PC-9 (cell line): ENCODE results near the gene LRFN5. TPM values are rescaled to one million over a fixed set of nuclear protein-coding genes. Genes with fewer than 3 reads are reported as not detected.
"Not testable (repeated sequence)": the region's sequence is repeated elsewhere in the genome, so short reads cannot be mapped to it uniquely, and the experiment has no call there.

Source experiments
- Bru-seq: library from RNA; stranded (reverse); fragments of 400-500 nt; gene quantifications from one replicate; lab custom pipeline; 2021; lab: Mats Ljungman, UMichigan
- BruChase-seq, 2 experiments: library from RNA; stranded (reverse); fragments of 400-500 nt; gene quantifications; one replicate each; lab custom pipeline; 2021; lab: Mats Ljungman, UMichigan
- BruUV-seq: library from RNA; stranded (reverse); fragments of 400-500 nt; replicated peaks from 2 replicates; lab custom pipeline; 2021; lab: Mats Ljungman, UMichigan
- CTCF ChIA-PET: fragments of 300-600 bp; sonication (Branson Sonifier 250); formaldehyde crosslinking; loops from one replicate; lab custom pipeline; 2022; ENCODE audit warnings: antibody characterized with exemption; lab: Charles Lee
- POLR2A ChIA-PET: fragments of 300-600 bp; sonication (Branson Sonifier 250); formaldehyde crosslinking; loops from one replicate; lab custom pipeline; 2022; ENCODE audit warnings: antibody characterized with exemption; ENCODE audit not compliant: unreplicated experiment; lab: Charles Lee
- DNase-seq, 2 experiments: peaks; one replicate each; pipeline versions ENCODE4 v3.0.0 to v3.0.0-alpha.2; 2015 to 2022; ENCODE audit warnings: mixed read lengths in 1 of 2
- H2AFZ ChIP-seq: fragments of 200-600 bp; sonication (generic); 2 replicates; pipeline ENCODE4 v1.8.1; 2017; ENCODE audit warnings: antibody characterized with exemption
- H3F3A ChIP-seq: fragments of 200-600 bp; sonication (generic); 2 replicates; pipeline ENCODE4 v1.8.1; 2017; ENCODE audit warnings: antibody characterized with exemption, mild to moderate bottlenecking, low read depth; ENCODE audit not compliant: insufficient read depth
- H3K27ac ChIP-seq: fragments of 200-600 bp; sonication (generic); 2 replicates; pipeline ENCODE4 v1.6.1; 2016; ENCODE audit warnings: mixed run types
- H3K27me3 ChIP-seq: fragments of 200-600 bp; sonication (generic); 2 replicates; pipeline ENCODE4 v1.6.1; 2016; ENCODE audit warnings: low read depth, mixed run types; ENCODE audit not compliant: insufficient read depth
- H3K36me3 ChIP-seq: fragments of 200-600 bp; sonication (generic); 2 replicates; pipeline ENCODE4 v1.6.1; 2016; ENCODE audit warnings: low read depth, mixed run types
- H3K4me1 ChIP-seq: fragments of 200-600 bp; sonication (generic); replicated peaks from 2 replicates; pipeline ENCODE4 v1.6.1; 2016; ENCODE audit warnings: mixed run types; ENCODE audit not compliant: insufficient read depth
- H3K4me2 ChIP-seq: fragments of 200-600 bp; sonication (generic); 2 replicates; pipeline ENCODE4 v1.6.1; 2017; ENCODE audit warnings: mixed run types
- H3K4me3 ChIP-seq: fragments of 200-600 bp; sonication (generic); 2 replicates; pipeline ENCODE4 v1.6.1; 2016; ENCODE audit warnings: mixed run types
- H3K79me2 ChIP-seq: fragments of 200-600 bp; sonication (generic); 2 replicates; pipeline ENCODE4 v1.6.1; 2017; ENCODE audit warnings: low read depth, mixed run types
- H3K9me2 ChIP-seq: fragments of 200-600 bp; sonication (generic); 2 replicates; pipeline ENCODE4 v1.8.1; 2017; ENCODE audit warnings: mild to moderate bottlenecking; ENCODE audit not compliant: insufficient read depth
- H3K9me3 ChIP-seq: fragments of 200-600 bp; sonication (generic); 2 replicates; pipeline ENCODE4 v1.8.1; 2016; ENCODE audit warnings: low read depth; ENCODE audit not compliant: insufficient read depth
- H4K20me1 ChIP-seq: fragments of 200-600 bp; sonication (generic); 2 replicates; pipeline ENCODE4 v1.8.1; 2017; ENCODE audit not compliant: insufficient read depth
- CTCF ChIP-seq: fragments of 200-600 bp; sonication (generic); conservative IDR thresholded peaks from 2 replicates; pipeline ENCODE4 v1.6.1; 2017; ENCODE audit warnings: mixed run types, antibody characterized with exemption, mild to moderate bottlenecking, moderate library complexity
- EZH2 ChIP-seq: fragments of 200-600 bp; sonication (generic); IDR thresholded peaks from 2 replicates; pipeline ENCODE4 v1.8.0; 2017; ENCODE audit warnings: antibody characterized with exemption, low read depth
- intact Hi-C: fragments of 100-400 bp; cut with micrococcal nuclease; formaldehyde crosslinking; loops from one replicate; pipeline ENCODE4 v1.10.0; 2022; ENCODE audit not compliant: unreplicated experiment
- long read RNA-seq: library from polyadenylated mRNA; stranded (forward); transcript quantifications from one replicate; pipeline ENCODE4 v2.0.0, GENCODE V29; 2022
- total RNA-seq: library from RNA; stranded (reverse); gene quantifications from 2 replicates; pipeline ENCODE4 v1.2.3, GENCODE V29; 2021

Gene LRFN5
- total RNA-seq, result not detected in 2 replicates
- percentile 0 among the genes with signal in this experiment for Bru-seq, nascent RNA
- percentile 0 among the genes with signal in this experiment for BruChase-seq, experiment 1, labeled RNA remaining after a 2-hour chase
- BruChase-seq, experiment 2, labeled RNA remaining after a 6-hour chase, result percentile 1 among the genes with signal in this experiment
- long read RNA-seq, result 0 reads

- intact Hi-C loops, result no loop called here
- Histone ChIP-seq H3K27ac (no peak within 1 kb of the TSS), H3K4me1 (no peaks in the 10 kb centered on the region), H3K9me2 (no peaks in the 10 kb centered on the region), H3K27me3 (peaks cover 16% of the 10 kb centered on the region; the same call in 1 of the 2 replicates), H3F3A (no peaks in the 10 kb centered on the region), H4K20me1 (no peaks in the 10 kb centered on the region), H3K9me3 (no peaks in the 10 kb centered on the region), H3K4me2 (no peak within 1 kb of the TSS), H3K4me3 (no peak within 1 kb of the TSS), H2AFZ (no peak within 1 kb of the TSS), H3K79me2 (no peaks in the 10 kb centered on the region), H3K36me3 (no peaks in the 10 kb centered on the region)
- DNase-seq, result peak in 1 of 2 experiments; percentile 5
- ChIA-PET CTCF (no interaction called here), POLR2A (interaction anchor here (0.6 to 0.7 kb wide), 2 partner anchors 84 to 102 kb away, joined by 4 to 5 read pairs; no protein-coding TSS in a partner anchor)
- TF ChIP-seq EZH2, result no peak
- TF ChIP-seq CTCF, result no peak
- no TSS peak for BruUV-seq
Observed at GRCh38 chr14:41606532-41607303, at the start of gene LRFN5. Gene LRFN5, plus strand, starts transcription at chr14:41606876.

- Histone ChIP-seq H3K27ac (no peak overlapping the region), H3K9me3 (no peaks in the 10 kb centered on the region), H3K4me2 (no peak overlapping the region), H3F3A (no peaks in the 10 kb centered on the region), H2AFZ (no peak overlapping the region), H3K9me2 (no peaks in the 10 kb centered on the region), H3K36me3 (no peaks in the 10 kb centered on the region), H3K79me2 (no peaks in the 10 kb centered on the region), H4K20me1 (no peaks in the 10 kb centered on the region), H3K4me3 (no peak overlapping the region), H3K27me3 (no peaks in the 10 kb centered on the region), H3K4me1 (no peaks in the 10 kb centered on the region)
- ChIA-PET CTCF (no interaction called here), POLR2A (no interaction called here)
- DNase-seq, result no peak
- intact Hi-C loops, result no loop called here
- no peak for TF ChIP-seq EZH2
- TF ChIP-seq CTCF, result no peak
- BruUV-seq, result no TSS peak
Observed at GRCh38 chr14:41558490-41558889, 48.2 kb upstream of the LRFN5 start.

GRCh38 chr14:41566864-41567263 is 39.8 kb upstream of the LRFN5 start:
- POLR2A ChIA-PET, H2AFZ ChIP-seq, H3K27me3 ChIP-seq, CTCF ChIA-PET, H3K4me1 ChIP-seq, H3K9me3 ChIP-seq, H3K9me2 ChIP-seq, H3K79me2 ChIP-seq, H3K4me2 ChIP-seq, intact Hi-C loops, BruUV-seq, H3F3A ChIP-seq, H3K27ac ChIP-seq, H3K36me3 ChIP-seq, DNase-seq, H3K4me3 ChIP-seq, H4K20me1 ChIP-seq: not testable (repeated sequence)
